ENCODE data around the gene EXOC4. TPM values are rescaled to one million over a fixed set of nuclear protein-coding genes. Genes with fewer than 3 reads are reported as not detected.

Gene EXOC4
- total and polyA plus RNA-seq, 2 donors (not counting 3 experiments of a cell fraction or from before 2014, with no cell fraction given) = 20.3 to 73.1 TPM

DNA sequence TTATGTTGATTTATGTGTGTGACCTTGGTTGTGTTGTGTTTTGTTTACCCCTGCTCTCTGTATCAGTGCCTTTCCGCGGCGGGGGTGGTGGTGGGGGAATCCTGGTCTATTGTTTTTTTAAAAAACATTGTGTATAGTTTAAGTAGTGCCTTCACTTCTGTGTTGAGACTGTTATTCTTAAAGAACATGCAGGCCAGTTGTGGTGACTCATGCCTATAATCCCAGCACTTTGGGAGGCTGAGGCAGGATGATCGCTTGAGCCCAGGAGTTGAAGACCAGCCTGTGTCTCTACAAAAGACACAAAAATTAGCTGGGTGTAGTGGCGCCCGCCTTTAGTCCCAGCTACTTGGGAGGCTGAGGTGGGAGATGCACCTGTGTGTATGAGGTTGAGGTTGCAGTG lies 445.2 kb downstream of the EXOC4 start:
- no TSS peak for BruUV-seq (replicated peaks)
- H2AFZ ChIP-seq (ENCODE audit: low read depth, low read length) = no peak overlapping the region
- TF ChIP-seq, protein P1, sequence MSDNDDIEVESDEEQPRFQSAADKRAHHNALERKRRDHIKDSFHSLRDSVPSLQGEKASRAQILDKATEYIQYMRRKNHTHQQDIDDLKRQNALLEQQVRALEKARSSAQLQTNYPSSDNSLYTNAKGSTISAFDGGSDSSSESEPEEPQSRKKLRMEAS (IDR thresholded peaks at IDR 0.05; ENCODE audit: insufficient read depth, insufficient read length) = no peak
- TF ChIP-seq, protein P2, sequence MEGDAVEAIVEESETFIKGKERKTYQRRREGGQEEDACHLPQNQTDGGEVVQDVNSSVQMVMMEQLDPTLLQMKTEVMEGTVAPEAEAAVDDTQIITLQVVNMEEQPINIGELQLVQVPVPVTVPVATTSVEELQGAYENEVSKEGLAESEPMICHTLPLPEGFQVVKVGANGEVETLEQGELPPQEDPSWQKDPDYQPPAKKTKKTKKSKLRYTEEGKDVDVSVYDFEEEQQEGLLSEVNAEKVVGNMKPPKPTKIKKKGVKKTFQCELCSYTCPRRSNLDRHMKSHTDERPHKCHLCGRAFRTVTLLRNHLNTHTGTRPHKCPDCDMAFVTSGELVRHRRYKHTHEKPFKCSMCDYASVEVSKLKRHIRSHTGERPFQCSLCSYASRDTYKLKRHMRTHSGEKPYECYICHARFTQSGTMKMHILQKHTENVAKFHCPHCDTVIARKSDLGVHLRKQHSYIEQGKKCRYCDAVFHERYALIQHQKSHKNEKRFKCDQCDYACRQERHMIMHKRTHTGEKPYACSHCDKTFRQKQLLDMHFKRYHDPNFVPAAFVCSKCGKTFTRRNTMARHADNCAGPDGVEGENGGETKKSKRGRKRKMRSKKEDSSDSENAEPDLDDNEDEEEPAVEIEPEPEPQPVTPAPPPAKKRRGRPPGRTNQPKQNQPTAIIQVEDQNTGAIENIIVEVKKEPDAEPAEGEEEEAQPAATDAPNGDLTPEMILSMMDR (IDR thresholded peaks at IDR 0.05; ENCODE audit: extremely low read depth in 1 of 2, insufficient read depth in 1 of 2, low read depth in 1 of 2, low read length in 2 of 2) = no peak
- TF ChIP-seq FOS (IDR thresholded peaks at IDR 0.05; ENCODE audit: borderline replicate concordance, insufficient read depth, low read length) = no peak
- TF ChIP-seq POLR2A (IDR thresholded peaks at IDR 0.05; ENCODE audit: low read depth, low read length) = no peak
- no peak for TF ChIP-seq JUN (IDR thresholded peaks at IDR 0.05; ENCODE audit: borderline replicate concordance, insufficient read depth, insufficient read length, low read depth)
- TF ChIP-seq EZH2 (IDR thresholded peaks at IDR 0.05; ENCODE audit: borderline replicate concordance, low read depth, low read length, severe bottlenecking) = no peak
- TF ChIP-seq GATA2 (IDR thresholded peaks at IDR 0.05; ENCODE audit: insufficient read depth, insufficient read length, low read depth, low read length) = no peak
- TF ChIP-seq POLR2AphosphoS5 (IDR thresholded peaks at IDR 0.05; ENCODE audit: insufficient read depth, low read depth, low read length) = no peak
- TF ChIP-seq MYC (IDR thresholded peaks at IDR 0.05; ENCODE audit: low read depth, low read length) = no peak
- no peaks in the 10 kb centered on the region for H3K79me2 ChIP-seq (ENCODE audit: control insufficient read depth, insufficient read depth, low read length)
- no peak for FAIRE-seq
- no peaks in the 10 kb centered on the region for H3K4me1 ChIP-seq (ENCODE audit: control insufficient read depth, extremely low read depth, insufficient read depth, low read length)
- ChIA-PET CTCF (interaction anchor here (0.7 kb wide), 1 partner anchor 41 kb away, joined by 3 read pairs; no protein-coding TSS in a partner anchor), POLR2A (no interaction called here)
- dilution Hi-C loops (cut with MboI; ENCODE audit: extremely low pct_ligation_motif_present, low sequenced_read_pairs) = no loop called here
- no peaks in the 10 kb centered on the region for H3K9me1 ChIP-seq (replicated peaks; ENCODE audit: control insufficient read depth, extremely low read depth, insufficient read depth, low read length)
- no peak overlapping the region for H3K9ac ChIP-seq (replicated peaks; ENCODE audit: extremely low read depth, insufficient read depth, low read length)
- H3K4me3 ChIP-seq (replicated peaks in 1 of 3; ENCODE audit: insufficient read depth in 1 of 3, low read depth in 1 of 3, low read length in 3 of 3) = no peak overlapping the region
- H3K4me2 ChIP-seq (ENCODE audit: insufficient read depth, low read length) = no peak overlapping the region
- no peaks in the 10 kb centered on the region for H4K20me1 ChIP-seq (replicated peaks; ENCODE audit: control insufficient read depth, extremely low read depth, insufficient read depth, low read length)
- intact Hi-C loops (cut with micrococcal nuclease) = no loop called here
- H3K9me3 ChIP-seq (replicated peaks; ENCODE audit: control insufficient read depth, insufficient read depth, low read length) = no peaks in the 10 kb centered on the region
- H3K27me3 ChIP-seq (ENCODE audit: control insufficient read depth in 2 of 2, insufficient read depth in 2 of 2, low read length in 2 of 2) = no peaks in the 10 kb centered on the region
- DNase-seq (ENCODE audit: low read depth, low spot score) = no peak
- no peak overlapping the region for H3K27ac ChIP-seq (ENCODE audit: insufficient read depth, low read depth, low read length)
- no peaks in the 10 kb centered on the region for H3K36me3 ChIP-seq (ENCODE audit: control insufficient read depth in 2 of 2, extremely low read depth in 1 of 2, insufficient read depth in 2 of 2, low read length in 2 of 2)
